Stomach (tissue), 4 donors: ENCODE results near the gene EIF4G3.

Experiments used
- CTCF ChIP-seq, 7 experiments: fragments of 450-650 bp in 4 of 7; fragments of 200-600 bp in 3 of 7; sonication (generic) in 3 of 7; IDR thresholded peaks; one replicate each; pipeline ENCODE4 v1.5.1; 2016 to 2019; ENCODE audit warnings: antibody characterized with exemption in 7 of 7, control low read depth in 2 of 7, mild to moderate bottlenecking in 1 of 7
- POLR2A ChIP-seq, 4 donors: fragments of 450-650 bp; IDR thresholded peaks; one replicate each; pipeline ENCODE4 v1.6.1; 2016; ENCODE audit warnings: antibody characterized with exemption in 4 of 4, control low read depth in 2 of 4, mild to moderate bottlenecking in 1 of 4, moderate library complexity in 1 of 4

- TF ChIP-seq CTCF (IDR thresholded peaks at IDR 0.05) = no peak
- TF ChIP-seq POLR2A (IDR thresholded peaks at IDR 0.05) = no peak
Observed at GRCh38 chr1:21013510-21013909, 163.2 kb downstream of the EIF4G3 start.
